HEK293 (cell line): Measurements from ENCODE around the gene ELAPOR1.

Experiments used
- SP2 ChIP-seq: fragments of 450-650 bp; formaldehyde crosslinking; IDR thresholded peaks from 2 replicates; pipeline ENCODE4 v1.5.1; 2016; ENCODE audit warnings: missing biosample characterization, missing genetic modification characterization
- SP3 ChIP-seq: fragments of 450-650 bp; formaldehyde crosslinking; IDR thresholded peaks from 2 replicates; pipeline ENCODE4 v1.5.1; 2016; ENCODE audit warnings: missing biosample characterization, missing genetic modification characterization
- YY1 ChIP-seq: fragments of 450-650 bp; formaldehyde crosslinking; IDR thresholded peaks from 2 replicates; pipeline ENCODE4 v1.5.1; 2018; ENCODE audit warnings: missing biosample characterization, missing genetic modification characterization
- ZFP69B ChIP-seq: fragments of 450-650 bp; formaldehyde crosslinking; IDR thresholded peaks from 2 replicates; pipeline ENCODE4 v1.5.1; 2016; ENCODE audit warnings: missing biosample characterization, missing genetic modification characterization
- ZNF133 ChIP-seq: fragments of 450-650 bp; formaldehyde crosslinking; IDR thresholded peaks from 2 replicates; pipeline ENCODE4 v1.5.1; 2016; ENCODE audit warnings: missing biosample characterization, missing genetic modification characterization
- ZNF211 ChIP-seq: fragments of 450-650 bp; formaldehyde crosslinking; IDR thresholded peaks from 2 replicates; pipeline ENCODE4 v1.5.1; 2016; ENCODE audit warnings: low read depth, missing biosample characterization, missing genetic modification characterization
- ZNF23 ChIP-seq: fragments of 450-650 bp; formaldehyde crosslinking; IDR thresholded peaks from 2 replicates; pipeline ENCODE4 v1.5.1; 2016; ENCODE audit warnings: missing biosample characterization, missing genetic modification characterization, borderline replicate concordance
- ZNF530 ChIP-seq: fragments of 450-650 bp; formaldehyde crosslinking; IDR thresholded peaks from 2 replicates; pipeline ENCODE4 v1.5.1; 2016; ENCODE audit warnings: low read depth, missing biosample characterization, missing genetic modification characterization
- TF ChIP-seq, protein P1 (sequence below): fragments of 450-650 bp; formaldehyde crosslinking; IDR thresholded peaks from 2 replicates; pipeline ENCODE4 v1.5.1; 2016; ENCODE audit warnings: missing biosample characterization, missing genetic modification characterization
- TF ChIP-seq, protein P2 (sequence below): fragments of 450-650 bp; formaldehyde crosslinking; IDR thresholded peaks from 2 replicates; pipeline ENCODE4 v1.5.1; 2016; ENCODE audit warnings: missing biosample characterization, missing genetic modification characterization

DNA sequence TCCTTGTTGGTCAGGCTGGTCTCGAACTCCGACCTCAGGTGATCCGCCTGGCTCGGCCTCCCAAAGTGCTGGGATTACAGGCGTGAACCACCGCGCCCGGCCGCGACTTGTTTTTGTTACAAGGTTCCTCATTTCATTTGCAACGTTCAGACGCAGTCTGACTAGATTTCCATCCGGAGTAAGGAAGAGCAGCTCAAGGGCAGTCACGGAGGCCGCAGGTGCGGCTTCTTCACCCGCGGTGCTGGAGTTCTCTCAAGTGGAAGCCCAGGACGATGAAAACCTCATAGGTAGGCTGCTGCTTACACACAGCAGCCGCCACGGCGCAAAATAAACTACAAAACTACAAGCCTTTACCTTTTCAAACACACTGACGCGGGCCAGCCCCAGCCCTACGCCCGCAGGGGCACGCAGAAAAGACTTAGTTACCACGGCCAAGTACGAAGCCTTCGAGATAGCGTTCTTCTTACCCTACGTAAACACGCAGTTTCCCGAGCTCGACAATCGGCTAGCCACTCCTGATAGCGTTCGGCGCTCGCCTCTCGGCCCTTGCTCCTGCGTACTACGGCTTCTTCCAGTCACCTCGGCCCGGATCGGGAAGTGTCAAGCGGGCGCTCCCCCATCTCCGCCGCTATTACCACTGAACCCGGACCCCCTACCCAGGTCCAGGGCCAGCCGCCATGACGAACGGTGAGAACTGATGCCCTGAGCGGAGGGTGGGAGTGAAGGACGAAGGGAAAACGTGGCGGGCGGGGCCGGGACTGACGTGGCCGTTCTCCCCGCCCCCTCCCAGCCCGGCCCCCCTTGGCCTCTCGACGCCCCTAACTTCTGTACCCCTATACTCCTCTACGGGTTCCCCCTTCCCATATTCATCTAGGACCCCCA is 23.5 kb upstream of the ELAPOR1 start, which contains the start of gene TMEM167B:
- TF ChIP-seq, protein P1, sequence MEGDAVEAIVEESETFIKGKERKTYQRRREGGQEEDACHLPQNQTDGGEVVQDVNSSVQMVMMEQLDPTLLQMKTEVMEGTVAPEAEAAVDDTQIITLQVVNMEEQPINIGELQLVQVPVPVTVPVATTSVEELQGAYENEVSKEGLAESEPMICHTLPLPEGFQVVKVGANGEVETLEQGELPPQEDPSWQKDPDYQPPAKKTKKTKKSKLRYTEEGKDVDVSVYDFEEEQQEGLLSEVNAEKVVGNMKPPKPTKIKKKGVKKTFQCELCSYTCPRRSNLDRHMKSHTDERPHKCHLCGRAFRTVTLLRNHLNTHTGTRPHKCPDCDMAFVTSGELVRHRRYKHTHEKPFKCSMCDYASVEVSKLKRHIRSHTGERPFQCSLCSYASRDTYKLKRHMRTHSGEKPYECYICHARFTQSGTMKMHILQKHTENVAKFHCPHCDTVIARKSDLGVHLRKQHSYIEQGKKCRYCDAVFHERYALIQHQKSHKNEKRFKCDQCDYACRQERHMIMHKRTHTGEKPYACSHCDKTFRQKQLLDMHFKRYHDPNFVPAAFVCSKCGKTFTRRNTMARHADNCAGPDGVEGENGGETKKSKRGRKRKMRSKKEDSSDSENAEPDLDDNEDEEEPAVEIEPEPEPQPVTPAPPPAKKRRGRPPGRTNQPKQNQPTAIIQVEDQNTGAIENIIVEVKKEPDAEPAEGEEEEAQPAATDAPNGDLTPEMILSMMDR (tag by site-specific recombination): no peak
- TF ChIP-seq SP3 (tag by site-specific recombination): peak; percentile 90
- no peak for TF ChIP-seq ZNF530 (tag by site-specific recombination)
- peak; percentile 73 for TF ChIP-seq SP2
- TF ChIP-seq, protein P2, sequence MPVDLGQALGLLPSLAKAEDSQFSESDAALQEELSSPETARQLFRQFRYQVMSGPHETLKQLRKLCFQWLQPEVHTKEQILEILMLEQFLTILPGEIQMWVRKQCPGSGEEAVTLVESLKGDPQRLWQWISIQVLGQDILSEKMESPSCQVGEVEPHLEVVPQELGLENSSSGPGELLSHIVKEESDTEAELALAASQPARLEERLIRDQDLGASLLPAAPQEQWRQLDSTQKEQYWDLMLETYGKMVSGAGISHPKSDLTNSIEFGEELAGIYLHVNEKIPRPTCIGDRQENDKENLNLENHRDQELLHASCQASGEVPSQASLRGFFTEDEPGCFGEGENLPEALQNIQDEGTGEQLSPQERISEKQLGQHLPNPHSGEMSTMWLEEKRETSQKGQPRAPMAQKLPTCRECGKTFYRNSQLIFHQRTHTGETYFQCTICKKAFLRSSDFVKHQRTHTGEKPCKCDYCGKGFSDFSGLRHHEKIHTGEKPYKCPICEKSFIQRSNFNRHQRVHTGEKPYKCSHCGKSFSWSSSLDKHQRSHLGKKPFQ (tag by site-specific recombination): peak; percentile 98
- TF ChIP-seq ZFP69B (tag by site-specific recombination): peak; percentile 71
- TF ChIP-seq ZNF133 (tag by site-specific recombination): no peak
- no peak for TF ChIP-seq ZNF211 (tag by site-specific recombination)
- no peak for TF ChIP-seq ZNF23
- peak; percentile 74 for TF ChIP-seq YY1
